Uterus (tissue), 2 donors: Measurements from ENCODE around the gene CDH4.

Experiments used
- POLR2A ChIP-seq, 2 donors: fragments of 450-650 bp; IDR thresholded peaks; one replicate each; pipeline ENCODE4 v1.6.1; 2016; ENCODE audit warnings: antibody characterized with exemption in 2 of 2, mild to moderate bottlenecking in 1 of 2, moderate library complexity in 1 of 2
- TF ChIP-seq, protein P1 (sequence below), 4 experiments: fragments of 200-600 bp in 2 of 4; fragments of 450-650 bp in 2 of 4; sonication (generic) in 2 of 4; IDR thresholded peaks; one replicate each; pipeline ENCODE4 v1.5.1; 2016 to 2019; ENCODE audit warnings: antibody characterized with exemption in 4 of 4, mild to moderate bottlenecking in 2 of 4, moderate library complexity in 1 of 4

DNA sequence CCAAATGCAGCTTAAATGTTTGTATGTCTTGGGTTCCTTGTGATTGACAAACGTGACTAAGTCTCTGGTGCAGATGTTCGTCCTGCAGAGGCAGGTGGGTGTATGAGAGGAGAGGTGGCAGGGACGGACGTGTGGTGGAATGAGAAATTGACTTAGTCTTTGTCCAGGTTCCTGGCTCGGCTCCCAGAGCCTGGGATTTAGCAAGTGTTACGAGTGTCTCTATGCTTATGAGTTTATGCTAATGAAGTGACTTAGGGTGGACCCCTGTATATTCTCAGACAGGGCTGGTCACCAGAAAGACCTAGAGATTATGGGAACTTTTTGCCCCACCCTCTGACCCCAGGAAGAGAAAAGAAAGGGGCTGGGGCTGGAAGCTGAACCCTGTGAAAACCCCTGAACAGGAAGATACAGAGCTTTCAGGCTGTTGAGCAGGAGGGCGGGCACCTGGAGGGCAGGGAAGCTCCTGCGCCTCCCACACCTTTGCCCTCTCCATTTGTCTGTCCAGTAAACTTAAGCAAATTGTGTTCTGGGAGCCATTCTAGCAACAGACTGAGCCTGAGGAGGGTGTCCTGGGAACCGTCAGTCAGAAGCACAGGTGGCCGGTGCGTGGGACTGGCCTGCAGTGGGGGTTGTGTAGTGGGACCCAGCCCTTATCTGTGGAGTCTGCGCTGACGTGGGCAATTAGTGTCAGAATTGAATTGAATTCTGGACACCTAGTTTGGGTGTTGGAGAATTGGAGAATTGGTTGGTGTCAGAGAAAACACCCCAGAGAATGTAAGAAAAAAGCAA lies 362.1 kb downstream of the CDH4 start:
- TF ChIP-seq, protein P1, sequence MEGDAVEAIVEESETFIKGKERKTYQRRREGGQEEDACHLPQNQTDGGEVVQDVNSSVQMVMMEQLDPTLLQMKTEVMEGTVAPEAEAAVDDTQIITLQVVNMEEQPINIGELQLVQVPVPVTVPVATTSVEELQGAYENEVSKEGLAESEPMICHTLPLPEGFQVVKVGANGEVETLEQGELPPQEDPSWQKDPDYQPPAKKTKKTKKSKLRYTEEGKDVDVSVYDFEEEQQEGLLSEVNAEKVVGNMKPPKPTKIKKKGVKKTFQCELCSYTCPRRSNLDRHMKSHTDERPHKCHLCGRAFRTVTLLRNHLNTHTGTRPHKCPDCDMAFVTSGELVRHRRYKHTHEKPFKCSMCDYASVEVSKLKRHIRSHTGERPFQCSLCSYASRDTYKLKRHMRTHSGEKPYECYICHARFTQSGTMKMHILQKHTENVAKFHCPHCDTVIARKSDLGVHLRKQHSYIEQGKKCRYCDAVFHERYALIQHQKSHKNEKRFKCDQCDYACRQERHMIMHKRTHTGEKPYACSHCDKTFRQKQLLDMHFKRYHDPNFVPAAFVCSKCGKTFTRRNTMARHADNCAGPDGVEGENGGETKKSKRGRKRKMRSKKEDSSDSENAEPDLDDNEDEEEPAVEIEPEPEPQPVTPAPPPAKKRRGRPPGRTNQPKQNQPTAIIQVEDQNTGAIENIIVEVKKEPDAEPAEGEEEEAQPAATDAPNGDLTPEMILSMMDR (IDR thresholded peaks at IDR 0.05): no peak
- no peak for TF ChIP-seq POLR2A (IDR thresholded peaks at IDR 0.05)
